ENCODE data around the gene PITX1.

DNA sequence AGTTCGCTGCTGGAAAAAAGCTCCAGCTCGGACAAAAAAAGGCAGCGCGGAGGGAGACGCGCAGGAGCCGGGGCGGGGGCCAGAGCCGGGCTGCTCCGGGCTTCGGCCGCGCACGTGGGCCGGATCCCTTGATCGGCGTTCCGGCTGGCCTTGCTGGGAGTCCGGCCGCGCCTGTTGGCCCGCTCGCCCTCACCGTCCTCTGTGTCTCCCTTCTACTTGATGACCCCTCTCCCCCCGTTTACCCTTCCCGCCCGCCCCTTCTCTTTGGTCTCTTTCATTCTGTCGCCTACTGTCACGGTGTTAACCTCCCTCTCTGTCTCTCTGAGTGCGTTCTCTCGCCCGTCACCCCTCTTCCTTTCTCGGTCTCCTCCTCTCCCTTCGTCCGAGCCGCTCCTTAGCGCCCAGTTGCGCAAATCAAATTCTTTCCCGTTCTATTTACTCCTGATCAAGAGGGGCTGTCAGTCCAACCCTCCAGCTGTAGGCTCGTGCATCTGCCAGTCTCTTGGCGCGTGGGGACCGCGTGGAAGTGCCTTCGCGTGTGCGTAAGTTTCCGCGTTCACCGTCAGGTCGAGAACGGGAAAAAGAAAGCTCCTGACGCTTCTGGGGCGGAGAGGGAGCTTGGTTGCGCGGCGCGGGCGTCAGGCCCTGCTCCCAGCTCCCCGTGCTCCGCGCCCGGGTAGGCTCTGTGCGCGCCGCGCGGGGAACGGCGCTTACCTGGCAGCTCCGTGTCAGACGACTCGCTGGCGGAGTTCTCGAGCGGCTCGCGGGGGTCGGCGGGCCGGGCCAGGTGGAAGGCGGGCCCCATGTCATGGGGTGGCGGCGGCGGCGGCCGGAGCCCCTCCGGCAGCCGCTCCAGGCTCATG is 798 bp downstream of the PITX1 start:
- TF ChIP-seq, protein P1, sequence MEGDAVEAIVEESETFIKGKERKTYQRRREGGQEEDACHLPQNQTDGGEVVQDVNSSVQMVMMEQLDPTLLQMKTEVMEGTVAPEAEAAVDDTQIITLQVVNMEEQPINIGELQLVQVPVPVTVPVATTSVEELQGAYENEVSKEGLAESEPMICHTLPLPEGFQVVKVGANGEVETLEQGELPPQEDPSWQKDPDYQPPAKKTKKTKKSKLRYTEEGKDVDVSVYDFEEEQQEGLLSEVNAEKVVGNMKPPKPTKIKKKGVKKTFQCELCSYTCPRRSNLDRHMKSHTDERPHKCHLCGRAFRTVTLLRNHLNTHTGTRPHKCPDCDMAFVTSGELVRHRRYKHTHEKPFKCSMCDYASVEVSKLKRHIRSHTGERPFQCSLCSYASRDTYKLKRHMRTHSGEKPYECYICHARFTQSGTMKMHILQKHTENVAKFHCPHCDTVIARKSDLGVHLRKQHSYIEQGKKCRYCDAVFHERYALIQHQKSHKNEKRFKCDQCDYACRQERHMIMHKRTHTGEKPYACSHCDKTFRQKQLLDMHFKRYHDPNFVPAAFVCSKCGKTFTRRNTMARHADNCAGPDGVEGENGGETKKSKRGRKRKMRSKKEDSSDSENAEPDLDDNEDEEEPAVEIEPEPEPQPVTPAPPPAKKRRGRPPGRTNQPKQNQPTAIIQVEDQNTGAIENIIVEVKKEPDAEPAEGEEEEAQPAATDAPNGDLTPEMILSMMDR (IDR thresholded peaks at IDR 0.05; ENCODE audit: insufficient read depth, low read length, poor library complexity, severe bottlenecking), result no peak
- no peak for TF ChIP-seq EZH2phosphoT487 (conservative IDR thresholded peaks at IDR 0.05; ENCODE audit: low read length)
